GM19025 (cell line): ENCODE measurements around the gene BCKDHB.
"Not testable (repeated sequence)": the region's sequence is repeated elsewhere in the genome, so short reads cannot be mapped to it uniquely, and the experiment has no call there.

ENCODE experiments used
- ATAC-seq: cut with Tn5 transposase; IDR thresholded peaks from one replicate; pipeline ENCODE4 v1.9.1; 2021; ENCODE audit warnings: mild to moderate bottlenecking, low read depth, moderate library complexity; ENCODE audit not compliant: unreplicated experiment

BCKDHB gene

DNA sequence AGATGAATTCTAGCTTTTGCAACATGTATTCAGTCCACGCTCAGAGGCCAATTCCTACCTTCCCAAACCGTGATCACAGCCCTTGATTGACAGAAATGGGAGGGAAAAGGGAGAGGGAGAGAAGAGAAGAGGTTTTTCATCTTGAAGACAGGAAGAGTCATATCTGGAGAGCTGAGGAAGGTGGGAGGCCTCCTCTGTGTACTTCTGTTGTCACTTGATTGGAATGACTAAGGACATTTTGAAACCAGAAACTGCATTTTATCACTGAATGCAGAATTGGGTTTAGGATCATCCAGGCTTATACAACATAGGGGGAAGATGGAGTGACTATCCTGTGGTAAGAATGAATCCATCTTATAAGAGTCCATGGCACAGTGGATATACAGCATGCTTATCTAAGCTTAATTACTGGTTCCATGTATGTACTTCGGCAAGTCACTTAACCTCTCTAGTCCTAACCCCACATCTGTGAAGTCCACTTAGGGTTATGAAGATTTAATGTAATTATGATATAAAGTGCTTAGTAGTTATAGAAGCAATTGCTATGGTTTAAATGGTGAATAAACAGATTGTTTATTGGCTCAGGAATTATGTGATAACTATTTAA is 144.0 kb downstream of the BCKDHB start:
- ATAC-seq, result no peak

DNA sequence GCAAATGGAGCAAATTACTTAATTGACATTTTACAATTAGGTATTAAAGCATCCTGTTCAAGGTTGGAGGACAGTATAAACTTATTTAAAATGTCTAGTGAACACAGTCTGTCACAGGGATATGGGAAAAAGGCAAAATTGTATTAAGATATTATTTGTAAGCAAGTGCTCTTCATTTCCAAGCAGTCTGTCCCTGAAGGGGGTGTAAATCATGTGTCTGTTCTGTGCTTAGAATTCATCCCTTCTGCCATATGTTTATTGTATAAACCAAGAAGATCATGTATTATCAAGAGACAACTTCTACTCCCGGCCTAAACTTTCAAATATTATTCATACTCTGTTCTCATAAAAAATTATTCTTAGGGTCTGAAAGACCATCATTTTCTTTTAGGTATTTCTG is 144.8 kb downstream of the BCKDHB start:
- no peak for ATAC-seq

DNA sequence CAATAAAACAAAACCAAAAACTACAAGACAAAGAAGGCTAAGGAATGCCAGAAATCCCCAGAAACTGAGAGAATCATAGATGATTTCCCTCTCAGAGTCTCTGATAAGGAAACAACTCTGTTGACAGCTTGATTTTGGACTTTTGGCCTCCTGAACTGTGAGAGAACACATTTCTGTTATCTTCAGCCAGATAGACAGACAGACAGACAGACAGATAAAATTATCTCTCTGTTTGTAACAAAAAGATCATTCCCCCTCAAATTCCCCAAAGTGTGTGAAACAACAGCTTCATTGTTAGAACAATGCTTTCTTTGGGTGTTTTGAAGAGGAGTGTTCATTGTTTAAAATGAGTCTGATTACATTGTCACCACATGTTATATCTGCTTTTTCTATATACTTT is 148.2 kb downstream of the BCKDHB start:
- no peak for ATAC-seq

- no peak for ATAC-seq
These were observed 150.2 kb downstream of the BCKDHB start for GRCh38 chr6:80256691-80257090.

GRCh38 chr6:80259118-80259517 is 152.6 kb downstream of the BCKDHB start:
- ATAC-seq, result no peak

DNA sequence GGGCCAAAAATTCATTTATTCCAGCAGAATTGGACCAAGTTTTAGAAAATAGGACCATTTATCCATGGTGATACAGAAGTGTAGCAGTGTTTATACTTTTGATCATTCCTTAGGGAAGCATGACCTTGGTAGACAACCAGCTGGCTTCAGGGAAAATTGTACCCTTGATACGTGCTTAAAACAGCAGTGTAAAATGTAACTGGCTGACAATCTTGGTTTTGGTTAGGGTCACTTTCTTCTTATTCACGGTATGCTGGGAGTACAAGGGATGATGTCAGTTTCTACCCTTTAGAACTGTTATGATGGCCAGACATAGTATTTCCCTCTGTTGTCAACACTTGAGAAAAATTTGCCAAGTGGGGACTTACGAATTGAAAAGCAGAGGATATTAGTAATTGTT is 157.1 kb downstream of the BCKDHB start:
- ATAC-seq, result no peak

- no peak for ATAC-seq
These were observed 162.6 kb downstream of the BCKDHB start for GRCh38 chr6:80268865-80269730.

DNA sequence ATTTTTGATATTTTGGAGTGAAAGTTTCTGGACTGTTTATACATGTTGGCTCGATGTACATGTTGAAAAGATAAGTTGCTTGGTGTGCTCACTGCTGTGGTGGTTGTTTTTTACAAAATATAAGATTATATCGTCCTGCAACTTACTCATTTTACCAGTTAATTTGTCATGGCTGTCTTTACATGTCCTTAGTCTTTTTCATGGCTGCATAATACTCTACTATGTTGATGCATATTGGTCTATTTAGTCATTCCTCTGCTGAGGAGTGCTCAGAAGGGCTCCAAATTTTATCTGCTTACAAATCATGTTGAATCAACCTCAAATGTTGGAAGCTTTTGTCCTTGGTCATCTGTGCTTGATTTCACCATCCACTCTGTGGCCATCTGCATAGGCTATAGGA is 164.6 kb downstream of the BCKDHB start:
- no peak for ATAC-seq

DNA sequence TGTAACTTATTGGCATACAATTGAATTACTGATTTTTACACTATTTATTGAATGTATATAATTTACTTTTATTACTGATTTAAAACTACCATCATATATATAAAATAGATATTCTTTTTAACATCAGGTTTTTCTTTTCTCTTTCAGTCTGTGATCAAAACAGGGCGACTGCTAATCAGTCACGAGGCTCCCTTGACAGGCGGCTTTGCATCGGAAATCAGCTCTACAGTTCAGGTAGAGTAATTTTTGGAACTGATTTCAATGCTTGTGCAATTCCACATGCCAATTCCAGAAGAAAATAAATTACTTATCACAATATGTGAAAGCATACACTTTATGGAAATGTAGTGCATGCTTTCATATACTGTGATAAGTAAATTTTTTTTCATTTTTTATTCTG is 166.5 kb downstream of the BCKDHB start:
- no peak for ATAC-seq

- no peak for ATAC-seq
These were observed 170.4 kb downstream of the BCKDHB start for GRCh38 chr6:80276861-80277260.

DNA sequence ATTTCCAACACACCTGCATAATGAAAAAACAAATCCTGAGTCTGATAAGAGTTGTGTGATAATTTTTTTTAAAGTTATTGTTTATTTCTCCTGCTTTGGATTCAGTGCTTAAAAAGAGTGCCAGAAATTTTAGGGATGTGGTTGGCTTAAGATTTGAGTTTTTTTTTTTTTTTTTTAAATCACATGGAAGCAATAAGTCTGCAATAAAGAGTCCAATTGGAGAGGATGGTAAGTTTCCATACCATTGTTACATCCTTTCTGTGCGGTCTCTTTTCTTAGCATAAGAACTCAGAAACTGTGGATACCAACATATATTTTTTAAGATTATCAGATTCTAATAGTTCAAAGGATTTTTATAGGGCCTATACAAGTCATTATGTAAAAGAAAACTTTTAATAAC is 171.0 kb downstream of the BCKDHB start:
- no peak for ATAC-seq

- ATAC-seq, result no peak
These were observed 174.0 kb downstream of the BCKDHB start for GRCh38 chr6:80280262-80281010.

- ATAC-seq, result no peak
These were observed 176.6 kb downstream of the BCKDHB start for GRCh38 chr6:80282913-80283554.

DNA sequence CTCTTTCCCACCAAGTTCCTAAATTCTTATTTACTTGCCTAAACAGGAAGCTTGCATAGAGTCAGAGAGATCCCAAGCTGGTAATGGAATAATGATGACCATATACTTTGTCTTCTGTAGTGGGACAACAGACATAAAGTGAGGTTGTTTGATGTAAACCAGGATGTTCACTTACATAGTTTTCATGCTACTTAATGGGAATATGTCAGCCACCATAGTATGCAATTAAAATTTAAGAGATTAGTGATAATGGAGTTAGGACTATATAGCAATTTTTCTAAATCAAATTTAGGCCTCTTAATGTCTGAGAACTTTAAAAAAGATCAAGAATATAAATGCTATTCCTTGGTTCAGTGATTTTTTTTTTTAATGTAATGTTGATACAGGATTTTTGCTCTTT is 180.6 kb downstream of the BCKDHB start:
- no peak for ATAC-seq

DNA sequence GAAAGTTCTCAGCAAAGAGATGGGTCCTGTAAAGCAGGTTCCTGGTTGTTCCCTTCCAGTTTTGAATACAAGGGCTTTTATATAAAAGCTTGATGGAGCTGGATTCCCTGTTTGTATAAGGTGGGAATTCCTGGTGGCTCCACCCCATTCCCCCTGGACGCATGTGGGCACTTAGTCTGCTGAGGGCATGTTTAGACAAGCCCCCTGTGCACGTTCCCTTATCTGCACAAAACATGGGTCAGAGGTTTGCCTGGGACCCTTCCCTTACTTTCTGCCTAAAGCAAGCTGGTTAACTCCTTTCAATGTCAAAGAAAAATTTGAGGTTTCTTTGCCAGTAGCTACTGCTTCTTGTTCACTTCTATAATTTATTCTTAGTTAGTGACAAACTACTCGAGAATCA is 181.1 kb downstream of the BCKDHB start:
- ATAC-seq, result no peak

- ATAC-seq, result no peak
These were observed 183.3 kb downstream of the BCKDHB start for GRCh38 chr6:80289727-80290126.

DNA sequence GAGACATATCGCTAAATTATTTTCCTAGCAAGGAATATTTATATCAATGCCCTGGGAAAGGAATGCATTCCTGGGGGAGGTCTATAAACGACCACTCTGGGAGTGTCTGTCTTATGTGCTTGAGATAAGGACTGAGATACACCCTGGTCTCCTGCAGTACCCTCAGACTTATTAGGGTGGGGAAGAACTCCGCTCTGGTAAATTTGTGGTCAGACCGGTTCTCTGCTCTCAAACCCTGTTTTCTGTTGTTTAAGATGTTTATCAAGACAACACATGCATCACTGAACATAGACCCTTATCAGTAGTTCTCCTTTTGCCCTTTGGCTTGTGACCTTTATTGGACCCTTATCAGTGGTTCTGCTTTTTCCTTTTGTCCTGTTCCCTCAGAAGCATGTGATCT is 188.1 kb downstream of the BCKDHB start:
- not testable (repeated sequence) for ATAC-seq

GRCh38 chr6:80302716-80303115 is 196.2 kb downstream of the BCKDHB start:
- no peak for ATAC-seq

DNA sequence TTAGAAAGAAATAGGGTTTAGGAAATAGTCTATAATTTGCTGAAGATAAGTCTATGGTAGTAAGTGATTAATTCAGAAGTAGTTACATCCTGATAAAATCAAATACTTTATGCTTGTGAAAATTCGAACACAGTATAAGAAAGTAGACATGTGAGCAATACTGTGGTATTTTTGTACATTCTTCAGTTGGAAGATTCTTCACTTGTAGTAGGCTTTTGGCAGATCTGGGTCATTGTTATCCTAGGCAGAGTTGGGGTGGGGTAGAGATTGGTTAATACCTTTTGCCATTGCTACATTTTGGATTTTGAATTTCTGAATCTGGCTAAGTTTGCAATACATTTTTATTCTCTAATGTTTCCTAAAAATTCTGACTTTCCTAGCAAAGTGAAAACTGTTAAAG is 197.5 kb downstream of the BCKDHB start:
- ATAC-seq, result no peak

- no peak for ATAC-seq
These were observed 208.1 kb downstream of the BCKDHB start for GRCh38 chr6:80314531-80314930.

- no peak for ATAC-seq
These were observed 210.3 kb downstream of the BCKDHB start for GRCh38 chr6:80316686-80317231.
